WTC11 (cell line): ENCODE results near the gene CCDC17. TPM values are rescaled to one million over a fixed set of nuclear protein-coding genes. Genes with fewer than 3 reads are reported as not detected.

Experiments used
- ATAC-seq: fragments of 200-7000 bp; cut with Tn5 transposase; 2 replicates; pipeline ENCODE4 v1.10.0; 2021; ENCODE audit warnings: mild to moderate bottlenecking, moderate library complexity
- CTCF ChIA-PET: fragments of 300-600 bp; sonication (Branson Sonifier 250); formaldehyde crosslinking; loops from one replicate; lab custom pipeline; 2021; ENCODE audit warnings: antibody characterized with exemption; lab: Charles Lee
- POLR2A ChIA-PET: fragments of 350-600 bp; sonication (Branson Sonifier 250); formaldehyde crosslinking; loops from one replicate; lab custom pipeline; 2021; ENCODE audit warnings: antibody characterized with exemption; lab: Charles Lee
- DNase-seq: peaks from one replicate; pipeline ENCODE4 v3.0.0; 2021; ENCODE audit warnings: low spot score
- H3K27ac Mint-ChIP-seq: 2 replicates; pipeline ENCODE4 v1.8.0; 2021; ENCODE audit warnings: mixed read lengths
- H3K27me3 Mint-ChIP-seq: 2 replicates; pipeline ENCODE4 v1.8.0; 2021; ENCODE audit warnings: low read depth, mild to moderate bottlenecking, moderate library complexity, mixed read lengths
- H3K36me3 Mint-ChIP-seq: 2 replicates; pipeline ENCODE4 v1.8.0; 2021; ENCODE audit warnings: mixed read lengths
- H3K4me1 Mint-ChIP-seq: 2 replicates; pipeline ENCODE4 v1.8.0; 2022; ENCODE audit warnings: mixed read lengths
- H3K4me3 Mint-ChIP-seq: 2 replicates; pipeline ENCODE4 v1.8.0; 2021; ENCODE audit warnings: mild to moderate bottlenecking, moderate library complexity, mixed read lengths
- H3K9me3 Mint-ChIP-seq: 2 replicates; pipeline ENCODE4 v1.8.0; 2021; ENCODE audit warnings: mixed read lengths
- ATF6 ChIP-seq: sonication (generic); formaldehyde crosslinking; IDR thresholded peaks from 2 replicates; pipeline ENCODE4 v1.8.1; 2023; ENCODE audit warnings: mild to moderate bottlenecking, missing genetic modification reagents
- CBFB ChIP-seq: sonication (generic); formaldehyde crosslinking; IDR thresholded peaks from 2 replicates; pipeline ENCODE4 v1.8.1; 2022; ENCODE audit warnings: mild to moderate bottlenecking, low read depth, missing genetic modification reagents
- ELF4 ChIP-seq: sonication (generic); formaldehyde crosslinking; IDR thresholded peaks from 2 replicates; pipeline ENCODE4 v1.8.1; 2022; ENCODE audit warnings: low read depth, mild to moderate bottlenecking, moderate library complexity, missing genetic modification reagents
- EMX1 ChIP-seq: fragments of 250-450 bp; sonication (Bioruptor Pico); IDR thresholded peaks from 2 replicates; pipeline ENCODE4 v1.8.0; 2021; ENCODE audit warnings: mild to moderate bottlenecking
- FOXJ3 ChIP-seq: sonication (generic); formaldehyde crosslinking; IDR thresholded peaks from 2 replicates; pipeline ENCODE4 v1.9.0; 2021; ENCODE audit warnings: missing genetic modification reagents, mild to moderate bottlenecking, borderline replicate concordance
- FOXK1 ChIP-seq: sonication (generic); formaldehyde crosslinking; IDR thresholded peaks from 2 replicates; pipeline ENCODE4 v1.8.0; 2022; ENCODE audit warnings: mild to moderate bottlenecking, moderate library complexity, missing genetic modification reagents
- GABPB1 ChIP-seq: sonication (generic); formaldehyde crosslinking; IDR thresholded peaks from 2 replicates; pipeline ENCODE4 v1.8.1; 2023; ENCODE audit warnings: mild to moderate bottlenecking, missing genetic modification reagents
- GRHL2 ChIP-seq: fragments of 250-450 bp; sonication (Bioruptor Pico); IDR thresholded peaks from 2 replicates; pipeline ENCODE4 v1.8.0; 2022; ENCODE audit warnings: mild to moderate bottlenecking, moderate library complexity; ENCODE audit not compliant: insufficient replicate concordance, severe bottlenecking
- HMGA2 ChIP-seq: fragments of 250-450 bp; sonication (Bioruptor Pico); IDR thresholded peaks from 2 replicates; pipeline ENCODE4 v1.4.0; 2021; ENCODE audit warnings: mild to moderate bottlenecking, moderate library complexity
- KAT7 ChIP-seq: sonication (generic); formaldehyde crosslinking; IDR thresholded peaks from 2 replicates; pipeline ENCODE4 v1.8.1; 2023; ENCODE audit warnings: missing genetic modification reagents, mild to moderate bottlenecking, borderline replicate concordance
- NFE2L1 ChIP-seq: sonication (generic); formaldehyde crosslinking; IDR thresholded peaks from 2 replicates; pipeline ENCODE4 v1.8.1; 2023; ENCODE audit warnings: missing genetic modification reagents
- NR2C2 ChIP-seq: sonication (generic); formaldehyde crosslinking; IDR thresholded peaks from 2 replicates; pipeline ENCODE4 v1.8.0; 2022; ENCODE audit warnings: mild to moderate bottlenecking, missing genetic modification reagents
- PRRX2 ChIP-seq: fragments of 250-450 bp; sonication (Bioruptor Pico); IDR thresholded peaks from 2 replicates; pipeline ENCODE4 v1.8.0; 2021; ENCODE audit warnings: mild to moderate bottlenecking
- SMAD3 ChIP-seq: sonication (generic); formaldehyde crosslinking; IDR thresholded peaks from 2 replicates; pipeline ENCODE4 v1.8.0; 2022; ENCODE audit warnings: missing genetic modification reagents, mild to moderate bottlenecking, borderline replicate concordance
- SMAD4 ChIP-seq: sonication (generic); formaldehyde crosslinking; IDR thresholded peaks from 2 replicates; pipeline ENCODE4 v1.8.0; 2022; ENCODE audit warnings: mild to moderate bottlenecking, missing genetic modification reagents
- SP1 ChIP-seq: sonication (generic); formaldehyde crosslinking; conservative IDR thresholded peaks from 2 replicates; pipeline ENCODE4 v1.8.1; 2022; ENCODE audit warnings: missing genetic modification reagents
- TEAD4 ChIP-seq: sonication (generic); formaldehyde crosslinking; IDR thresholded peaks from 2 replicates; pipeline ENCODE4 v1.8.0; 2022; ENCODE audit warnings: mild to moderate bottlenecking, missing genetic modification reagents
- ZNF138 ChIP-seq: sonication (generic); formaldehyde crosslinking; conservative IDR thresholded peaks from 2 replicates; pipeline ENCODE4 v1.8.1; 2022; ENCODE audit warnings: mild to moderate bottlenecking, moderate library complexity, missing genetic modification reagents
- ZNF219 ChIP-seq: sonication (generic); formaldehyde crosslinking; IDR thresholded peaks from 2 replicates; pipeline ENCODE4 v1.8.0; 2023; ENCODE audit warnings: missing genetic modification reagents, mild to moderate bottlenecking, borderline replicate concordance
- ZNF232 ChIP-seq: sonication (generic); formaldehyde crosslinking; IDR thresholded peaks from 2 replicates; pipeline ENCODE4 v1.8.0; 2022; ENCODE audit warnings: mild to moderate bottlenecking, missing genetic modification reagents
- ZNF416 ChIP-seq: fragments of 250-450 bp; sonication (Bioruptor Pico); IDR thresholded peaks from 2 replicates; pipeline ENCODE4 v1.9.0; 2021; ENCODE audit warnings: mild to moderate bottlenecking, inconsistent platforms
- ZNF425 ChIP-seq: fragments of 250-450 bp; sonication (Bioruptor Pico); conservative IDR thresholded peaks from 2 replicates; pipeline ENCODE4 v1.9.0; 2021; ENCODE audit warnings: mild to moderate bottlenecking
- total RNA-seq: library from RNA; stranded (reverse); gene quantifications from 3 replicates; pipeline ENCODE4 v1.2.3, GENCODE V29; 2021
- TF ChIP-seq, protein P1 (sequence below): sonication (generic); formaldehyde crosslinking; IDR thresholded peaks from 2 replicates; pipeline ENCODE4 v1.8.0; 2022; ENCODE audit warnings: mild to moderate bottlenecking, missing genetic modification reagents
- TF ChIP-seq, protein P2 (sequence below): sonication (generic); formaldehyde crosslinking; IDR thresholded peaks from 2 replicates; pipeline ENCODE4 v1.8.1; 2022; ENCODE audit warnings: low read depth, mild to moderate bottlenecking, moderate library complexity, missing genetic modification reagents, borderline replicate concordance
- TF ChIP-seq, protein P3 (sequence below): sonication (generic); formaldehyde crosslinking; conservative IDR thresholded peaks from 2 replicates; pipeline ENCODE4 v1.8.1; 2022; ENCODE audit warnings: mild to moderate bottlenecking, missing genetic modification reagents
- TF ChIP-seq, protein P4 (sequence below): sonication (generic); formaldehyde crosslinking; IDR thresholded peaks from 2 replicates; pipeline ENCODE4 v1.8.1; 2022; ENCODE audit warnings: mild to moderate bottlenecking, moderate library complexity, missing genetic modification reagents

The CCDC17 gene
- total RNA-seq, 1 experiment from 2014 or later = 3.5 TPM

DNA sequence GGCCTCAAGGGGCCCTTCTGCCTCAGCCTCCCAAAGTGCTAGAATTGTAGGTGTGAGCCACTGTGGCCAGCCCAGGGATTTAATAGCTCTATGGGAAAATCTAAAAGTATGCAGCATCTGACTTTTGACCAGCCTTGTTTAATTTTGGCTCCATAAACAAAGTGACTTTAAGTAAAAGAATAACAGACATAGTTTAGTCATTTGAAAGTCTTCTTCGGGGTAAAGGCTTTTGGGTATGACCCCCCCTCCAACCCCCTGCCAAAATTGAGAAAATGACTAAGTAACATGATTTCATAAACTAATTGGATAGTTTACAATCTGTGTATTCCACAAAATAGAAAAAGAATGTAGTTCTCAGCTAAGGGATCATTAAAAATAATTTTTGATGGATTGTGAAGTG lies 45.5 kb upstream of the CCDC17 start (continued):
- TF ChIP-seq, protein P1, sequence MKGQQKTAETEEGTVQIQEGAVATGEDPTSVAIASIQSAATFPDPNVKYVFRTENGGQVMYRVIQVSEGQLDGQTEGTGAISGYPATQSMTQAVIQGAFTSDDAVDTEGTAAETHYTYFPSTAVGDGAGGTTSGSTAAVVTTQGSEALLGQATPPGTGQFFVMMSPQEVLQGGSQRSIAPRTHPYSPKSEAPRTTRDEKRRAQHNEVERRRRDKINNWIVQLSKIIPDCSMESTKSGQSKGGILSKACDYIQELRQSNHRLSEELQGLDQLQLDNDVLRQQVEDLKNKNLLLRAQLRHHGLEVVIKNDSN (CRISPR knock-in tag) = no peak
- TF ChIP-seq NFE2L1 (CRISPR knock-in tag) (no peak), ZNF425 (no peak), FOXK1 (no peak), ELF4 (CRISPR knock-in tag) (no peak)

- Mint-ChIP-seq H3K27me3 (no peaks in the 10 kb centered on the region), H3K27ac (no peak overlapping the region), H3K4me1 (peaks cover 3% of the 10 kb centered on the region), H3K9me3 (0 out of 2 replicates have a peak, but pooled peaks cover 3% of the 10 kb centered on the region), H3K4me3 (no peak overlapping the region), H3K36me3 (peaks cover 12% of the 10 kb centered on the region)
- ATAC-seq = no peak
- no peak for DNase-seq
- CTCF ChIA-PET = no interaction called here
- POLR2A ChIA-PET = no interaction called here
- TF ChIP-seq ZNF416 (CRISPR knock-in tag) (no peak), SMAD3 (CRISPR knock-in tag) (no peak), ZNF138 (no peak), FOXJ3 (CRISPR knock-in tag) (no peak), TEAD4 (CRISPR knock-in tag) (no peak)
- TF ChIP-seq, protein P2, sequence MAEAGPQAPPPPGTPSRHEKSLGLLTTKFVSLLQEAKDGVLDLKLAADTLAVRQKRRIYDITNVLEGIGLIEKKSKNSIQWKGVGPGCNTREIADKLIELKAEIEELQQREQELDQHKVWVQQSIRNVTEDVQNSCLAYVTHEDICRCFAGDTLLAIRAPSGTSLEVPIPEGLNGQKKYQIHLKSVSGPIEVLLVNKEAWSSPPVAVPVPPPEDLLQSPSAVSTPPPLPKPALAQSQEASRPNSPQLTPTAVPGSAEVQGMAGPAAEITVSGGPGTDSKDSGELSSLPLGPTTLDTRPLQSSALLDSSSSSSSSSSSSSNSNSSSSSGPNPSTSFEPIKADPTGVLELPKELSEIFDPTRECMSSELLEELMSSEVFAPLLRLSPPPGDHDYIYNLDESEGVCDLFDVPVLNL (CRISPR knock-in tag) = no peak
Observed at GRCh38 chr1:45668526-45668925, 44.7 kb upstream of the CCDC17 start.

DNA sequence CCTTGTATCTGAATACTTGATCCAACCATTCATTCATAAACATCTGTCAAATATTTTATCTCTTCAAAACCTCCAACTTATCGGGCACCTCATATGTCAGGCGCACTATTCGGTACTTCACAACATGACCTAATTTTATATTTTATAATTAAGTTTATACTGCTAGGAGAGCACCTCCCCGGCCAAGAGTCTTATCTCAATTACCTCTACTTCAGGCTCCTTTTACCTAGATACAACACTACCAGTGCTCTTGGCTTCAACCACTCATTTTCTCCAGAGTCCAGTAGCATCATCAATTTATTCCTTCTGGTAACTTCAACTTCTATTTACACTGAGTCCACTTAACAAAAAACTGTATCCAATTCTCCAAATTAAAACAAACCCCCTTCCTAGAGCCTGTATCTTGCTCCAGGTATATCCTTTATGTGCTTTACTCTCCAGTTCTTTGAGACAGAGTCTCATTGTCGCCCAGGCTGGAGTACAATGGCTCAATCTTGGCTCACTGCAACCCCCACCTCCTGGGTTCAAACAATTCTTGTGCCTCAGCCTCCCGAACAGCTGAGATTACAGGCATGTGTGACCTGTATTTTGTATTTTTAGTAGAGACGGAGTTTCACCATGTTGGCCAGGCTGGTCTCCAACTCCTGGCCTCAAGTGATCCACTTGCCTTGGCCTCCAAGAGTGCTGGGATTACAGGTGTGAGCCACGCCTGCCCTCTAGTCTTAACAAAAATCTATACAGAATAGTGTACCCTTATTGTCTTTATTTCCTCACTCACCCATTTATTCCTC lies 43.7 kb upstream of the CCDC17 start:
- H3K27me3 Mint-ChIP-seq = no peaks in the 10 kb centered on the region
- H3K9me3 Mint-ChIP-seq = 0 out of 2 replicates have a peak, but pooled peaks cover 3% of the 10 kb centered on the region
- CTCF ChIA-PET = no interaction called here
- DNase-seq = no peak
- H3K4me3 Mint-ChIP-seq = no peak overlapping the region
- peaks cover 9% of the 10 kb centered on the region for H3K4me1 Mint-ChIP-seq
- no peak overlapping the region; the same call in 1 of the 2 replicates for H3K27ac Mint-ChIP-seq
- no peak for TF ChIP-seq SMAD4 (CRISPR knock-in tag)
- TF ChIP-seq EMX1 (CRISPR knock-in tag) = no peak
- no peak for TF ChIP-seq CBFB (CRISPR knock-in tag)
- no peak for TF ChIP-seq ZNF232
- no peak for TF ChIP-seq HMGA2 (CRISPR knock-in tag)
- TF ChIP-seq KAT7 (CRISPR knock-in tag) = no peak
- no peak for TF ChIP-seq ATF6 (CRISPR knock-in tag)
- TF ChIP-seq NR2C2 (CRISPR knock-in tag) = no peak
- no peak for TF ChIP-seq SP1 (CRISPR knock-in tag)
- no peak for TF ChIP-seq GABPB1 (CRISPR knock-in tag)
- no peak for TF ChIP-seq GRHL2 (CRISPR knock-in tag)
- no peak for TF ChIP-seq ZNF219 (CRISPR knock-in tag)
- TF ChIP-seq, protein P3, sequence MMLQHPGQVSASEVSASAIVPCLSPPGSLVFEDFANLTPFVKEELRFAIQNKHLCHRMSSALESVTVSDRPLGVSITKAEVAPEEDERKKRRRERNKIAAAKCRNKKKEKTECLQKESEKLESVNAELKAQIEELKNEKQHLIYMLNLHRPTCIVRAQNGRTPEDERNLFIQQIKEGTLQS (CRISPR knock-in tag) = no peak
- TF ChIP-seq PRRX2 = no peak
- TF ChIP-seq, protein P4, sequence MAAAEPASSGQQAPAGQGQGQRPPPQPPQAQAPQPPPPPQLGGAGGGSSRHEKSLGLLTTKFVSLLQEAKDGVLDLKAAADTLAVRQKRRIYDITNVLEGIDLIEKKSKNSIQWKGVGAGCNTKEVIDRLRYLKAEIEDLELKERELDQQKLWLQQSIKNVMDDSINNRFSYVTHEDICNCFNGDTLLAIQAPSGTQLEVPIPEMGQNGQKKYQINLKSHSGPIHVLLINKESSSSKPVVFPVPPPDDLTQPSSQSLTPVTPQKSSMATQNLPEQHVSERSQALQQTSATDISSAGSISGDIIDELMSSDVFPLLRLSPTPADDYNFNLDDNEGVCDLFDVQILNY (CRISPR knock-in tag) = no peak
- TF ChIP-seq, all 79 proteins: peak for 0
- POLR2A ChIA-PET = no interaction called here
- peaks cover 12% of the 10 kb centered on the region for H3K36me3 Mint-ChIP-seq
- no peak for ATAC-seq
